HEK293 (cell line): ENCODE data around the gene TLR4.

Experiments
- CTCF ChIA-PET: fragments of 350-600 bp; formaldehyde crosslinking; extraction: SDS; loops from one replicate; lab custom pipeline; 2021; ENCODE audit warnings: antibody characterized with exemption; lab: Yijun Ruan, JAX
- POLR2A ChIA-PET: fragments of 300-600 bp; formaldehyde crosslinking; extraction: SDS; loops from one replicate; lab custom pipeline; 2020; ENCODE audit warnings: antibody characterized with exemption, inconsistent platforms; lab: Yijun Ruan, JAX
- H3K27ac ChIP-seq: fragments of 200-500 bp; sonication (Bioruptor generic); 2 replicates; pipeline ENCODE4 v1.5.1; 2014; ENCODE audit warnings: low read depth, low read length, control low read depth, inconsistent platforms; ENCODE audit errors: extremely low read depth
- H3K36me3 ChIP-seq, 2 experiments: fragments of 200-500 bp in 1 of 2; sonication (Bioruptor generic) in 1 of 2; 1 replicate in 1 of 2; 2 replicates in 1 of 2; pipeline ENCODE4 v1.5.1; 2014 to 2017; ENCODE audit warnings: inconsistent platforms in 2 of 2, low read length in 2 of 2; ENCODE audit not compliant: control insufficient read depth in 2 of 2, insufficient read depth in 1 of 2
- H3K4me1 ChIP-seq: fragments of 200-500 bp; sonication (Bioruptor generic); 2 replicates; pipeline ENCODE4 v1.5.1; 2014; ENCODE audit warnings: mild to moderate bottlenecking, low read length, inconsistent platforms; ENCODE audit not compliant: control insufficient read depth, insufficient read depth
- H3K4me3 ChIP-seq: 2 replicates; pipeline ENCODE4 v1.5.1; 2011; ENCODE audit warnings: low read depth, mild to moderate bottlenecking, control low read depth, low read length, moderate library complexity
- H3K9me3 ChIP-seq: fragments of 200-500 bp; sonication (Bioruptor generic); 2 replicates; pipeline ENCODE4 v1.5.1; 2014; ENCODE audit warnings: low read depth, low read length, inconsistent platforms; ENCODE audit not compliant: control insufficient read depth, insufficient read depth
- AEBP2 ChIP-seq: fragments of 450-650 bp; formaldehyde crosslinking; IDR thresholded peaks from 2 replicates; pipeline ENCODE4 v1.5.1; 2016; ENCODE audit warnings: missing biosample characterization, missing genetic modification characterization, borderline replicate concordance
- EGR2 ChIP-seq: fragments of 450-650 bp; formaldehyde crosslinking; IDR thresholded peaks from 2 replicates; pipeline ENCODE4 v1.5.1; 2016; ENCODE audit warnings: low read depth, missing biosample characterization, missing genetic modification characterization
- KLF1 ChIP-seq: fragments of 450-650 bp; formaldehyde crosslinking; IDR thresholded peaks from 2 replicates; pipeline ENCODE4 v1.5.1; 2016; ENCODE audit warnings: missing biosample characterization, missing genetic modification characterization
- MEIS1 ChIP-seq: sonication (generic); formaldehyde crosslinking; IDR thresholded peaks from 2 replicates; pipeline ENCODE4 v1.8.1; 2022; ENCODE audit warnings: missing genetic modification reagents, mild to moderate bottlenecking, borderline replicate concordance
- MZF1 ChIP-seq: fragments of 450-650 bp; formaldehyde crosslinking; IDR thresholded peaks from 2 replicates; pipeline ENCODE4 v1.5.1; 2017; ENCODE audit warnings: missing biosample characterization, missing genetic modification characterization, borderline replicate concordance
- SALL2 ChIP-seq: fragments of 450-650 bp; formaldehyde crosslinking; IDR thresholded peaks from 2 replicates; pipeline ENCODE4 v1.5.0; 2017; ENCODE audit warnings: missing biosample characterization, mild to moderate bottlenecking, missing genetic modification characterization, borderline replicate concordance
- SETDB1 ChIP-seq: IDR thresholded peaks from one replicate; pipeline ENCODE4 v1.6.1; 2017; ENCODE audit warnings: mild to moderate bottlenecking, low read length, moderate library complexity, mixed read lengths; ENCODE audit not compliant: insufficient read length
- TCF7L2 ChIP-seq: IDR thresholded peaks from 2 replicates; pipeline ENCODE4 v1.6.1; 2011; ENCODE audit warnings: low read depth, mild to moderate bottlenecking, inconsistent platforms, low read length, moderate library complexity, borderline replicate concordance
- ZBTB44 ChIP-seq: fragments of 450-650 bp; IDR thresholded peaks from 2 replicates; pipeline ENCODE4 v1.5.1; 2018; ENCODE audit warnings: missing biosample characterization, mild to moderate bottlenecking, missing genetic modification characterization
- ZFHX2 ChIP-seq: fragments of 450-650 bp; formaldehyde crosslinking; conservative IDR thresholded peaks from 2 replicates; pipeline ENCODE4 v1.5.1; 2016; ENCODE audit warnings: missing biosample characterization, missing genetic modification characterization
- ZNF184 ChIP-seq: fragments of 450-650 bp; IDR thresholded peaks from 2 replicates; pipeline ENCODE4 v1.5.1; 2018; ENCODE audit warnings: missing biosample characterization, mild to moderate bottlenecking, missing genetic modification characterization
- ZNF2 ChIP-seq: fragments of 450-650 bp; formaldehyde crosslinking; IDR thresholded peaks from 2 replicates; pipeline ENCODE4 v1.5.1; 2016; ENCODE audit warnings: missing biosample characterization, missing genetic modification characterization
- ZNF202 ChIP-seq: fragments of 450-650 bp; formaldehyde crosslinking; IDR thresholded peaks from 2 replicates; pipeline ENCODE4 v1.5.1; 2016; ENCODE audit warnings: missing biosample characterization, missing genetic modification characterization, borderline replicate concordance
- ZNF248 ChIP-seq: fragments of 450-650 bp; formaldehyde crosslinking; IDR thresholded peaks from 2 replicates; pipeline ENCODE4 v1.5.1; 2017; ENCODE audit warnings: missing biosample characterization, missing genetic modification characterization
- ZNF280C ChIP-seq: fragments of 450-650 bp; formaldehyde crosslinking; IDR thresholded peaks from 2 replicates; pipeline ENCODE4 v1.5.1; 2016; ENCODE audit warnings: missing biosample characterization, missing genetic modification characterization
- ZNF311 ChIP-seq: fragments of 450-650 bp; formaldehyde crosslinking; IDR thresholded peaks from 2 replicates; pipeline ENCODE4 v1.5.1; 2017; ENCODE audit warnings: missing biosample characterization, missing genetic modification characterization, borderline replicate concordance
- ZNF449 ChIP-seq: fragments of 450-650 bp; formaldehyde crosslinking; IDR thresholded peaks from 2 replicates; pipeline ENCODE4 v1.5.1; 2017; ENCODE audit warnings: missing biosample characterization, mild to moderate bottlenecking, missing genetic modification characterization, moderate library complexity
- ZNF501 ChIP-seq: fragments of 450-650 bp; formaldehyde crosslinking; IDR thresholded peaks from 2 replicates; pipeline ENCODE4 v1.5.1; 2016; ENCODE audit warnings: missing biosample characterization, missing genetic modification characterization
- ZNF549 ChIP-seq: fragments of 450-650 bp; IDR thresholded peaks from 2 replicates; pipeline ENCODE4 v1.5.1; 2018; ENCODE audit warnings: missing biosample characterization, missing genetic modification characterization, mild to moderate bottlenecking, inconsistent platforms, moderate library complexity
- ZNF561 ChIP-seq: fragments of 450-650 bp; IDR thresholded peaks from 2 replicates; pipeline ENCODE4 v1.5.1; 2018; ENCODE audit warnings: missing biosample characterization, missing genetic modification characterization, borderline replicate concordance
- ZNF624 ChIP-seq: fragments of 450-650 bp; formaldehyde crosslinking; IDR thresholded peaks from 2 replicates; pipeline ENCODE4 v1.5.1; 2017; ENCODE audit warnings: missing biosample characterization, missing genetic modification characterization
- ZNF639 ChIP-seq: fragments of 450-650 bp; formaldehyde crosslinking; IDR thresholded peaks from 2 replicates; pipeline ENCODE4 v1.5.1; 2016; ENCODE audit warnings: missing biosample characterization, missing genetic modification characterization
- ZNF658 ChIP-seq: fragments of 450-650 bp; formaldehyde crosslinking; IDR thresholded peaks from 2 replicates; pipeline ENCODE4; 2016; ENCODE audit warnings: missing biosample characterization, missing genetic modification characterization
- ZNF704 ChIP-seq: fragments of 450-650 bp; formaldehyde crosslinking; IDR thresholded peaks from 2 replicates; pipeline ENCODE4 v1.5.1; 2016; ENCODE audit warnings: missing biosample characterization, missing genetic modification characterization
- ZSCAN16 ChIP-seq: fragments of 450-650 bp; formaldehyde crosslinking; IDR thresholded peaks from 2 replicates; pipeline ENCODE4 v1.5.1; 2016; ENCODE audit warnings: missing biosample characterization, missing genetic modification characterization

The TLR4 gene

GRCh38 chr9:117703537-117703936, 666 bp upstream of the TLR4 start:
- no peak overlapping the region for H3K27ac ChIP-seq
- TF ChIP-seq ZNF311 (tag by site-specific recombination) = no peak
- TF ChIP-seq ZNF624 = no peak
- TF ChIP-seq ZBTB44 = no peak
- no peak for TF ChIP-seq TCF7L2
- no peak for TF ChIP-seq SALL2 (tag by site-specific recombination)
- TF ChIP-seq ZNF449 = no peak
- no peak for TF ChIP-seq ZNF658 (tag by site-specific recombination)
- TF ChIP-seq ZNF202 (tag by site-specific recombination) = no peak
- no peak for TF ChIP-seq ZNF561 (tag by site-specific recombination)
- TF ChIP-seq ZSCAN16 (tag by site-specific recombination) = no peak
- TF ChIP-seq ZFHX2 (tag by site-specific recombination) = no peak
- TF ChIP-seq KLF1 (tag by site-specific recombination) = no peak
- no peak for TF ChIP-seq MZF1 (tag by site-specific recombination)
- TF ChIP-seq ZNF549 (tag by site-specific recombination) = no peak
- no peak for TF ChIP-seq ZNF280C (tag by site-specific recombination)
- TF ChIP-seq ZNF184 (tag by site-specific recombination) = no peak
- TF ChIP-seq EGR2 = no peak
- TF ChIP-seq MEIS1 = no peak
- no peak for TF ChIP-seq ZNF2
- no peak for TF ChIP-seq AEBP2 (tag by site-specific recombination)
- H3K4me3 ChIP-seq = no peak overlapping the region

GRCh38 chr9:117704597-117704996, 394 bp downstream of the TLR4 start:
- ChIA-PET POLR2A (no interaction called here), CTCF (no interaction called here)

More at GRCh38 chr9:117703537-117703936, 666 bp upstream of the TLR4 start:
- Histone ChIP-seq H3K36me3 (no peaks in the 10 kb centered on the region), H3K9me3 (no peaks in the 10 kb centered on the region), H3K4me1 (no peaks in the 10 kb centered on the region)
- ChIA-PET CTCF (no interaction called here), POLR2A (no interaction called here)

More at GRCh38 chr9:117704597-117704996, 394 bp downstream of the TLR4 start:
- no peaks in the 10 kb centered on the region for H3K9me3 ChIP-seq
- peak overlapping the region; percentile 18 for H3K4me3 ChIP-seq
- H3K36me3 ChIP-seq = no peaks in the 10 kb centered on the region
- no peak overlapping the region for H3K27ac ChIP-seq
- TF ChIP-seq ZNF280C (tag by site-specific recombination) = no peak
- TF ChIP-seq ZNF639 (tag by site-specific recombination) = no peak
- no peak for TF ChIP-seq SETDB1
- no peak for TF ChIP-seq ZNF501 (tag by site-specific recombination)
- TF ChIP-seq ZNF704 (tag by site-specific recombination) = no peak
- TF ChIP-seq ZNF248 (tag by site-specific recombination) = no peak
- no peaks in the 10 kb centered on the region for H3K4me1 ChIP-seq
